Progenitor cell of endocrine pancreas (in vitro differentiated cells): ENCODE data around the gene ANO10. TPM values are rescaled to one million over a fixed set of nuclear protein-coding genes. Genes with fewer than 3 reads are reported as not detected.

Experiments used
- DNase-seq: peaks from one replicate; pipeline ENCODE4 v3.0.0; 2021; ENCODE audit warnings: low spot score; ENCODE audit not compliant: unreplicated experiment
- H3K27ac Mint-ChIP-seq: 2 replicates; pipeline ENCODE4 v1.8.0; 2021; ENCODE audit warnings: mild to moderate bottlenecking, moderate library complexity, mixed read lengths
- H3K27me3 Mint-ChIP-seq: 2 replicates; pipeline ENCODE4 v1.8.0; 2021; ENCODE audit warnings: mixed read lengths
- H3K36me3 Mint-ChIP-seq: 2 replicates; pipeline ENCODE4 v1.8.0; 2022; ENCODE audit warnings: mixed read lengths; ENCODE audit not compliant: insufficient read depth
- H3K4me1 Mint-ChIP-seq: 2 replicates; pipeline ENCODE4 v1.8.0; 2021; ENCODE audit warnings: low read depth, mixed read lengths
- H3K4me3 Mint-ChIP-seq: 2 replicates; pipeline ENCODE4 v1.8.0; 2021; ENCODE audit warnings: low read depth, mild to moderate bottlenecking, moderate library complexity, mixed read lengths
- H3K9me3 Mint-ChIP-seq: 2 replicates; pipeline ENCODE4 v1.8.0; 2021; ENCODE audit warnings: low read depth, mixed read lengths
- CTCF ChIP-seq: fragments of 200-600 bp; sonication (generic); IDR thresholded peaks from one replicate; pipeline ENCODE4 v1.5.0; 2021; ENCODE audit warnings: antibody characterized with exemption, mild to moderate bottlenecking; ENCODE audit not compliant: unreplicated experiment
- total RNA-seq: library from RNA; stranded (reverse); gene quantifications from 2 replicates; pipeline ENCODE4 v1.2.1, GENCODE V29; 2021

Gene ANO10
- total RNA-seq, 1 donor from 2014 or later: 30.1 TPM

DNA sequence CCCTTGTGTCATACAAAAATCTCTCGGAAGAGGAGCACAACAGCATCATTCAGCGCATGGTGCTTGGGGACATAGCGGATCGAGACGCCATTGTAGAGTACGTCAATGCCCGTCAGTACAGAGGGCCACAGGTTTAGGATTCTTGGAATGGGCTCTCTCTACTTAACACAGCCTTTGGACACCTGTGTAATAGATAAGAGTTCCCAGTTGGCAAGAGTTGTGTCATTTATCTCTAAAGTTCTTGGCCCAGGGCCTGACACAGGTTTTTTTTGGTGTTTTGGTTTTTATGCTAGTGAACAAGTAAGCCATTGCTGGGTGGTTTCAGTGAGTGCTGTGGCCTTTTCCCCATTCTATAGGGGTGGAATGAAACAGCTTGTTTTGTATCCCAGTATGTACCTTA lies 281.4 kb downstream of the ANO10 start:
- Mint-ChIP-seq H3K4me1 (peaks cover 9% of the 10 kb centered on the region), H3K36me3 (peaks cover 52% of the 10 kb centered on the region), H3K4me3 (no peak overlapping the region), H3K9me3 (peaks cover 21% of the 10 kb centered on the region), H3K27me3 (no peaks in the 10 kb centered on the region), H3K27ac (no peak overlapping the region)
- DNase-seq: no peak
- TF ChIP-seq CTCF: no peak

DNA sequence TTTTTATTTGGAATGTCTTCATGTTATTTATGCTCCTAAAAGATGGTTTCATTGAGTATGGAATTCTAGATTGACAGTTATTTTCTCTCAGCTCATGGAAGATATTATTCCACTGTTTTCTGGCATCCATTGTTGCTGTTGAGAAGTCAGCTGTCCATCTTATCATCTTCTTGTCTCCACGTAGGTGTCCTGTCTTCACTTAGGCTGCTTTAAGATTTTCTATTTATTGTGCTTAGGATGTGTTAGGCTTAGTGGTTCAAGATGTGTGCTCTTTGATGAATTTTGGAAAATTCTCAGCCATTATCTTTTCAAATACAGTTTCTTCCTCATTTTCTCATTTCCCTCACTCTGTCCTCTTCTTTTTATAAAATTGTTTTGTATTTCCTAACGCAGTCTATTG lies 283.5 kb downstream of the ANO10 start:
- DNase-seq: no peak
- Mint-ChIP-seq H3K27me3 (no peaks in the 10 kb centered on the region), H3K27ac (no peak overlapping the region), H3K4me1 (peaks cover 7% of the 10 kb centered on the region), H3K9me3 (peaks cover 27% of the 10 kb centered on the region), H3K4me3 (no peak overlapping the region), H3K36me3 (peaks cover 61% of the 10 kb centered on the region)
- TF ChIP-seq CTCF: no peak

DNA sequence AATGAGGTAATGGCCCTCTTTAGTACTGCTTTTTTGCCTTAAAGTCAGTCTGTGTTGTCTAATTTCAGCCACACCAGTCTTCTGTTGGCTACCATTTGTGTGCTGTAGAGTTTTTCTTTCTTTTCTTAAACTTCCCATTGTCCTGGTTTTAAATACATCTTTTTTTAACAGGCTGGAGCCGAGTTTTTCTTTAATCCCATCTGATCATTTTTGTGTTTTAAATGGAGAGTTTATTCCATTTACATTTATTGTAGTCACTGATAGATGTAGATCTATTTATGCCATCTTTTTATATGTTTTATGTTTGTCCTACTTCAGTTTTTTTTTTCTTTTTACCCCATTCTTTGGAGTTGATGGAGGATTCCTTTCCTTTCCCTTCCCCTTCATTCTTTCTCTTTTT lies 286.0 kb downstream of the ANO10 start:
- no peak overlapping the region for H3K27ac Mint-ChIP-seq
- no peak for DNase-seq
- peaks cover 28% of the 10 kb centered on the region for H3K9me3 Mint-ChIP-seq
- no peaks in the 10 kb centered on the region for H3K27me3 Mint-ChIP-seq
- no peak for TF ChIP-seq CTCF
- no peaks in the 10 kb centered on the region for H3K4me1 Mint-ChIP-seq
- H3K36me3 Mint-ChIP-seq: peaks cover 62% of the 10 kb centered on the region
- H3K4me3 Mint-ChIP-seq: no peak overlapping the region

GRCh38 chr3:43334976-43335375 lies 286.8 kb downstream of the ANO10 start:
- H3K36me3 Mint-ChIP-seq: peaks cover 56% of the 10 kb centered on the region
- no peak for TF ChIP-seq CTCF
- no peaks in the 10 kb centered on the region for H3K27me3 Mint-ChIP-seq
- H3K4me1 Mint-ChIP-seq: no peaks in the 10 kb centered on the region
- DNase-seq: no peak
- no peak overlapping the region for H3K4me3 Mint-ChIP-seq
- peaks cover 28% of the 10 kb centered on the region for H3K9me3 Mint-ChIP-seq
- no peak overlapping the region for H3K27ac Mint-ChIP-seq

DNA sequence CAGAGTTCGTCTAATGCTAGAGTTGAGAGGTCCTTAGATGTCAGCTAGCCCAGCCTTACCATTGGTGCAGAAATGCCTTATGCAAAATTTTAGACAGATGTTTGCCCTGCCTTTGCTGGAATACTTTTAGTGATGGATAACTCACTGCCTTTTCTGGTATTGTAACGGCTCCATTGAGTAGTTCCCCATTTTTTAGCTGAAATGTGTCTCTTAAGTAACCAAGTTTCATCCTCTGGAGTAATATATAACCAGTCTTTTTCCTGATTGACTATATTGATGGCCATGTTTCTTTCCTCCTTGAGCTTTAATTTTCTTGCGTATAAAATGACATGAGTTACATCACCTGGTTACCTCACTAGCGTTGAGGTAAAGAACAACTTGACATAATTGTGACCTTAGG lies 290.4 kb downstream of the ANO10 start:
- no peak for TF ChIP-seq CTCF
- H3K4me3 Mint-ChIP-seq: no peak overlapping the region
- H3K4me1 Mint-ChIP-seq: peaks cover 11% of the 10 kb centered on the region
- DNase-seq: no peak
- no peak overlapping the region for H3K27ac Mint-ChIP-seq
- no peaks in the 10 kb centered on the region for H3K27me3 Mint-ChIP-seq
- peaks cover 15% of the 10 kb centered on the region for H3K9me3 Mint-ChIP-seq
- peaks cover 33% of the 10 kb centered on the region for H3K36me3 Mint-ChIP-seq
